Motor neuron (in vitro differentiated cells): ENCODE measurements around the gene CSF3R. TPM values are rescaled to one million over a fixed set of nuclear protein-coding genes. Genes with fewer than 3 reads are reported as not detected.

Source experiments
- ATAC-seq, 8 experiments: fragments of 200-7000 bp; cut with Tn5 transposase; replicated peaks in 6 of 8; 2 replicates each; pipeline ENCODE4 v1.8.0; 2021; ENCODE audit warnings: mild to moderate bottlenecking in 8 of 8, moderate library complexity in 8 of 8
- H3K27ac ChIP-seq, 2 donors: fragments of 250-450 bp; sonication (Bioruptor Pico); 2 replicates each; pipeline ENCODE4 v1.9.0; 2021; ENCODE audit warnings: antibody characterized with exemption in 2 of 2, mild to moderate bottlenecking in 2 of 2, moderate library complexity in 1 of 2
- H3K4me1 ChIP-seq, 2 donors: fragments of 250-450 bp; sonication (Bioruptor Pico); replicated peaks in 1 of 2; 2 replicates each; pipeline ENCODE4 v1.6.1; 2021; ENCODE audit warnings: antibody characterized with exemption in 2 of 2, mild to moderate bottlenecking in 2 of 2, moderate library complexity in 1 of 2
- H3K4me3 ChIP-seq, 5 donors: fragments of 250-450 bp; sonication (Bioruptor Pico); 2 replicates each; pipeline ENCODE4 v1.9.0; 2021; ENCODE audit warnings: antibody characterized with exemption in 5 of 5, mild to moderate bottlenecking in 5 of 5, moderate library complexity in 4 of 5
- whole genome bisulfite sequencing, 10 experiments: fragments of 450-650 bp; shearing (Covaris generic); methylation state at CpG; one replicate each; pipeline ENCODE4 v1.0.0; 2022; 5-methylcytosine and 5-hydroxymethylcytosine counted together
- in situ Hi-C, 9 experiments: fragments of 400-800 bp; cut with MboI; loops; one replicate each; pipeline ENCODE4 v1.15.0; 2021; ENCODE audit warnings: low sequenced_read_pairs in 9 of 9, low pct_unique_long_range_greater_than_20kb in 2 of 9; ENCODE audit not compliant: unreplicated experiment in 9 of 9
- total RNA-seq, 8 experiments: library from RNA; unstranded; fragments of 300-600 nt; gene quantifications; 2 replicates each; pipeline versions ENCODE4 v1.2.3 to v1.2.4, GENCODE V29; 2022

CSF3R gene
- total RNA-seq, 8 experiments from 2014 or later = 0.05 to 6.9 (median 1.7) TPM; not detected in 1

- no peak for ATAC-seq
- in situ Hi-C loops = no loop called here
- H3K27ac ChIP-seq = peak overlapping the region; percentile 39 to 47
- 40 to 100% (median 79%) methylated on average over 1 to 9 of the region's 9 CpGs; no CpG with 5 or more reads in 4 of the 10 experiments for WGBS, 10 experiments
- H3K4me3 ChIP-seq = no peak overlapping the region
- H3K4me1 ChIP-seq = peaks cover 23 to 27% of the 10 kb centered on the region in 2 donors
These were observed 7.4 kb downstream of the CSF3R start for GRCh38 chr1:36475341-36475740.

DNA sequence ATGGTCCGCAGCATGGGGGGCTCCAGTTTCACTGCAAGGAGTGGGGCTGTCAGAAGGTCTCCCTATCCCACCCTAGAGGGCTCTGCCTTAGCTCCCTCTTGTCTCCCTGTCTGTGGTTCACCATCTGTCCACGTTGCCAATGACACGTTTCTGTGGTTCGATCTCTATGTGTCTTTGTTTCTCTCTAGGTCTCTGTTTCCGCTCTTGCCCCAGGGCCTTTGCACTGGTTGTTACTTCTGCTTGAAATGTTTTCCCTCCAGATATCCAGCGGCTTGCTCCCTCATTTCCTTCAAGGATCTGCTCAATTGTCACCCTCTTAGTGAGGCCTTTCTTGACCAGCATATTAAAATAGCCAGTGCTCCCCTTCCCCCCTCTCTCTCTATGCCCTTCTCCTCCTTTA lies 10.1 kb downstream of the CSF3R start:
- Histone ChIP-seq H3K27ac (no peak overlapping the region), H3K4me1 (peaks cover 23 to 27% of the 10 kb centered on the region in 2 donors), H3K4me3 (no peak overlapping the region)
- WGBS, 10 experiments = 33 to 100% (median 90%) methylated on average over 1 to 6 of the region's 6 CpGs; no CpG with 5 or more reads in 2 of the 10 experiments
- in situ Hi-C loops = no loop called here
- ATAC-seq = no peak

- Histone ChIP-seq H3K27ac (no peak overlapping the region), H3K4me3 (no peak overlapping the region), H3K4me1 (peaks cover 23 to 27% of the 10 kb centered on the region in 2 donors)
- in situ Hi-C loops = no loop called here
- WGBS, 10 experiments = 7 to 92% (median 76%) methylated on average over 1 to 9 of the region's 22 CpGs; no CpG with 5 or more reads in 5 of the 10 experiments
- ATAC-seq = peak; percentile 54 to 98 (median 60)
These were observed 10.7 kb downstream of the CSF3R start for GRCh38 chr1:36471830-36472641.

GRCh38 chr1:36469163-36469562 lies 13.6 kb downstream of the CSF3R start:
- peaks cover 20% of the 10 kb centered on the region in 2 donors for H3K4me1 ChIP-seq
- 13 to 100% (median 67%) methylated on average over 1 to 2 of the region's 2 CpGs; no CpG with 5 or more reads in 1 of the 10 experiments for WGBS, 10 experiments
- in situ Hi-C loops = no loop called here
- H3K27ac ChIP-seq = no peak overlapping the region
- ATAC-seq = no peak
- H3K4me3 ChIP-seq = no peak overlapping the region

GRCh38 chr1:36467700-36468455 lies 14.8 kb downstream of the CSF3R start:
- no peak for ATAC-seq
- no peak overlapping the region for H3K27ac ChIP-seq
- in situ Hi-C loops = no loop called here
- peaks cover 25 to 26% of the 10 kb centered on the region in 2 donors for H3K4me1 ChIP-seq
- 80 to 100% (median 91%) methylated on average over 1 to 8 of the region's 10 CpGs; no CpG with 5 or more reads in 3 of the 10 experiments for WGBS, 10 experiments
- H3K4me3 ChIP-seq = no peak overlapping the region

- WGBS, 10 experiments = 96 to 100% (median 100%) methylated on average over 1 to 4 of the region's 4 CpGs; no CpG with 5 or more reads in 4 of the 10 experiments
- no peak overlapping the region for H3K27ac ChIP-seq
- H3K4me1 ChIP-seq = peaks cover 20 to 22% of the 10 kb centered on the region in 2 donors
- H3K4me3 ChIP-seq = no peak overlapping the region
- no peak for ATAC-seq
- in situ Hi-C loops = no loop called here
These were observed 15.7 kb downstream of the CSF3R start for GRCh38 chr1:36467027-36467410.

GRCh38 chr1:36466370-36467026 lies 16.2 kb downstream of the CSF3R start:
- H3K4me3 ChIP-seq = no peak overlapping the region
- in situ Hi-C loops = no loop called here
- no peak overlapping the region for H3K27ac ChIP-seq
- ATAC-seq = no peak
- H3K4me1 ChIP-seq = peaks cover 15 to 17% of the 10 kb centered on the region in 2 donors
- 50 to 100% (median 87%) methylated on average over 1 to 4 of the region's 12 CpGs; no CpG with 5 or more reads in 3 of the 10 experiments for WGBS, 10 experiments

- peak in 2 of 8 experiments; percentile 38 to 53 for ATAC-seq
- Histone ChIP-seq H3K4me3 (no peak overlapping the region), H3K4me1 (peaks cover 13% of the 10 kb centered on the region in 2 donors), H3K27ac (no peak overlapping the region)
- WGBS, 10 experiments = 0 to 76% (median 47%) methylated on average over 1 to 3 of the region's 4 CpGs; no CpG with 5 or more reads in 2 of the 10 experiments
- in situ Hi-C loops = no loop called here
These were observed 16.9 kb downstream of the CSF3R start for GRCh38 chr1:36465731-36466369.

- WGBS, 10 experiments = 17 to 89% (median 47%) methylated on average over 2 to 9 of the region's 13 CpGs
- peak overlapping the region; percentile 89 to 93 for H3K27ac ChIP-seq
- peak; percentile 45 to 76 (median 72) for ATAC-seq
- H3K4me1 ChIP-seq = peaks cover 13% of the 10 kb centered on the region in 2 donors
- in situ Hi-C loops = no loop called here
- peak overlapping the region; percentile 83 to 99 (median 96) for H3K4me3 ChIP-seq
These were observed 17.9 kb downstream of the CSF3R start for GRCh38 chr1:36464605-36465393.

GRCh38 chr1:36463803-36464604 lies 18.7 kb downstream of the CSF3R start, which contains the start of gene MRPS15:
Gene MRPS15 (minus strand): TSS chr1:36464384. CDS start chr1:36464275, 109 bp downstream.
- in situ Hi-C loops = no loop called here
- H3K4me1 ChIP-seq = peaks cover 13% of the 10 kb centered on the region in 2 donors
- H3K4me3 ChIP-seq = peak within 1 kb of the TSS; percentile 83 to 99 (median 96)
- peak; percentile 83 to 96 (median 90) for ATAC-seq
- H3K27ac ChIP-seq = peak within 1 kb of the TSS; percentile 89 to 93
- WGBS, 10 experiments = 0 to 11% (median 0%) methylated on average over 3 to 47 of the region's 65 CpGs; no CpG with 5 or more reads in 1 of the 10 experiments

DNA sequence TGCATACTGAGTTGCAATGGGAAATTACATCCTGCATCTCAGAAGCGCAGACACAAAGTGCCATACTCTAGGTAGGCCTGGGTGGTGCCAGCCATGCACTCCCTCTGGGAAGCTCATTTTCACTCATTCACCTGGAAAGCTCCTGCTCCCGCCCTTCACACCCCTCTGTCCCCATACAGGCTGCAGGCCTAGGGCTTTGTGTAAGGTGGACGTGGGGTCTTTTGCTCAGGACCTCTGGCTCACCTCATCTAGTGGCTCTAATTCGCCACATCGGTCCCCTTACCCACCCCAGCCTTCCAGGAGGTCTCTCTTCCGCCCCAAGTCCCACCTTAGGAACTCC lies 19.3 kb downstream of the CSF3R start:
- ATAC-seq = no peak
- peaks cover 13% of the 10 kb centered on the region in 2 donors for H3K4me1 ChIP-seq
- in situ Hi-C loops = no loop called here
- WGBS, 10 experiments = 0 to 100% (median 8%) methylated on average over 1 to 4 of the region's 6 CpGs; no CpG with 5 or more reads in 4 of the 10 experiments
- H3K4me3 ChIP-seq = peak overlapping the region; percentile 83 to 99 (median 96)
- H3K27ac ChIP-seq = peak overlapping the region; percentile 89 to 93
